Chondrocyte (in vitro differentiated cells): ENCODE measurements around the gene MYCBPAP. TPM values are rescaled to one million over a fixed set of nuclear protein-coding genes. Genes with fewer than 3 reads are reported as not detected.

Experiments used
- DNase-seq: peaks from one replicate; pipeline ENCODE4 v3.0.0; 2021; ENCODE audit warnings: mixed read lengths, low spot score
- H3K27ac Mint-ChIP-seq: one replicate; pipeline ENCODE4 v1.8.0; 2021; ENCODE audit warnings: mild to moderate bottlenecking, moderate library complexity, mixed read lengths; ENCODE audit not compliant: unreplicated experiment
- H3K27me3 Mint-ChIP-seq: 2 replicates; pipeline ENCODE4 v1.8.0; 2021; ENCODE audit warnings: low read depth, mixed read lengths
- H3K36me3 Mint-ChIP-seq: 2 replicates; pipeline ENCODE4 v1.8.0; 2021; ENCODE audit warnings: low read depth, mixed read lengths
- H3K4me1 Mint-ChIP-seq: 2 replicates; pipeline ENCODE4 v1.8.0; 2021; ENCODE audit warnings: low read depth, mild to moderate bottlenecking, mixed read lengths
- H3K4me3 Mint-ChIP-seq: one replicate; pipeline ENCODE4 v1.8.0; 2021; ENCODE audit warnings: mild to moderate bottlenecking, moderate library complexity, mixed read lengths; ENCODE audit not compliant: unreplicated experiment
- H3K9me3 Mint-ChIP-seq: 2 replicates; pipeline ENCODE4 v1.8.0; 2021; ENCODE audit warnings: low read depth, mixed read lengths
- total RNA-seq: library from RNA; stranded (reverse); gene quantifications from 3 replicates; pipeline ENCODE4 v1.2.1, GENCODE V29; 2021
- TF ChIP-seq, protein P1 (sequence below): fragments of 200-600 bp; sonication (generic); IDR thresholded peaks from 2 replicates; pipeline ENCODE4 v1.5.0; 2021; ENCODE audit warnings: antibody characterized with exemption, mild to moderate bottlenecking, moderate library complexity

The MYCBPAP gene
- total RNA-seq, 1 donor from 2014 or later: 0.99 TPM

- no peak for DNase-seq
- no peak overlapping the region for H3K27ac Mint-ChIP-seq
- peaks cover 9% of the 10 kb centered on the region for H3K36me3 Mint-ChIP-seq
- H3K4me3 Mint-ChIP-seq: no peak overlapping the region
- no peaks in the 10 kb centered on the region for H3K9me3 Mint-ChIP-seq
- TF ChIP-seq, protein P1, sequence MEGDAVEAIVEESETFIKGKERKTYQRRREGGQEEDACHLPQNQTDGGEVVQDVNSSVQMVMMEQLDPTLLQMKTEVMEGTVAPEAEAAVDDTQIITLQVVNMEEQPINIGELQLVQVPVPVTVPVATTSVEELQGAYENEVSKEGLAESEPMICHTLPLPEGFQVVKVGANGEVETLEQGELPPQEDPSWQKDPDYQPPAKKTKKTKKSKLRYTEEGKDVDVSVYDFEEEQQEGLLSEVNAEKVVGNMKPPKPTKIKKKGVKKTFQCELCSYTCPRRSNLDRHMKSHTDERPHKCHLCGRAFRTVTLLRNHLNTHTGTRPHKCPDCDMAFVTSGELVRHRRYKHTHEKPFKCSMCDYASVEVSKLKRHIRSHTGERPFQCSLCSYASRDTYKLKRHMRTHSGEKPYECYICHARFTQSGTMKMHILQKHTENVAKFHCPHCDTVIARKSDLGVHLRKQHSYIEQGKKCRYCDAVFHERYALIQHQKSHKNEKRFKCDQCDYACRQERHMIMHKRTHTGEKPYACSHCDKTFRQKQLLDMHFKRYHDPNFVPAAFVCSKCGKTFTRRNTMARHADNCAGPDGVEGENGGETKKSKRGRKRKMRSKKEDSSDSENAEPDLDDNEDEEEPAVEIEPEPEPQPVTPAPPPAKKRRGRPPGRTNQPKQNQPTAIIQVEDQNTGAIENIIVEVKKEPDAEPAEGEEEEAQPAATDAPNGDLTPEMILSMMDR: no peak
- peaks cover 24% of the 10 kb centered on the region for H3K27me3 Mint-ChIP-seq
- peaks cover 14% of the 10 kb centered on the region for H3K4me1 Mint-ChIP-seq
Measured at GRCh38 chr17:50558091-50558490, 49.9 kb downstream of the MYCBPAP start.

DNA sequence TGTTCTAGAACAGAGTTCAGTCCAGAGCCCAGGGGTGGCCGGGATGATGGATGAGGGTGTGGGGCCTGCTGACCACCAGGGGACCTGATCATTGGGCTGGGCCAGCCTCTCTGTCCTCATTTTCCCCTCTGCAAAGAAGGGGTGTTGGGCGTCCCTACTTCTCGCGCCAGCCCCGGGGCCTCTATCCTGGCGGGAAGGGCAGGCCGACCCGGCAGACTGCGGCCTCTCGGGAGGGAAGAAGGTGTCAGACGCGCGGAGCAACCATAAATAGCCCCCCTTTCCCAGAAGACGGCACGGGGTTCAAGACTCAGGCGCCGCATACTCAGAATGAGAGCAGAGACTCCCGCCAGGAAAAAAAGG is 50.3 kb downstream of the MYCBPAP start:
- peaks cover 28% of the 10 kb centered on the region for H3K27me3 Mint-ChIP-seq

GRCh38 chr17:50558941-50559614 is 50.8 kb downstream of the MYCBPAP start:
- Mint-ChIP-seq H3K9me3 (no peaks in the 10 kb centered on the region), H3K27ac (no peak overlapping the region), H3K4me1 (peaks cover 14% of the 10 kb centered on the region), H3K36me3 (peaks cover 9% of the 10 kb centered on the region), H3K4me3 (no peak overlapping the region), H3K27me3 (peaks cover 28% of the 10 kb centered on the region)
- no peak for DNase-seq
- TF ChIP-seq, protein P1: no peak

More for the DNA sequence above, 50.3 kb downstream of the MYCBPAP start:
- Mint-ChIP-seq H3K9me3 (no peaks in the 10 kb centered on the region), H3K4me1 (peaks cover 14% of the 10 kb centered on the region), H3K36me3 (peaks cover 9% of the 10 kb centered on the region), H3K4me3 (no peak overlapping the region), H3K27ac (no peak overlapping the region)
- TF ChIP-seq, protein P1: peak; percentile 15
- DNase-seq: no peak

- Mint-ChIP-seq H3K9me3 (no peaks in the 10 kb centered on the region), H3K4me1 (peaks cover 17% of the 10 kb centered on the region), H3K36me3 (peaks cover 7% of the 10 kb centered on the region), H3K4me3 (peak overlapping the region; percentile 68), H3K27me3 (peaks cover 29% of the 10 kb centered on the region), H3K27ac (no peak overlapping the region)
- DNase-seq: no peak
- TF ChIP-seq, protein P1: no peak
Measured at GRCh38 chr17:50559674-50560184, 51.5 kb downstream of the MYCBPAP start.

DNA sequence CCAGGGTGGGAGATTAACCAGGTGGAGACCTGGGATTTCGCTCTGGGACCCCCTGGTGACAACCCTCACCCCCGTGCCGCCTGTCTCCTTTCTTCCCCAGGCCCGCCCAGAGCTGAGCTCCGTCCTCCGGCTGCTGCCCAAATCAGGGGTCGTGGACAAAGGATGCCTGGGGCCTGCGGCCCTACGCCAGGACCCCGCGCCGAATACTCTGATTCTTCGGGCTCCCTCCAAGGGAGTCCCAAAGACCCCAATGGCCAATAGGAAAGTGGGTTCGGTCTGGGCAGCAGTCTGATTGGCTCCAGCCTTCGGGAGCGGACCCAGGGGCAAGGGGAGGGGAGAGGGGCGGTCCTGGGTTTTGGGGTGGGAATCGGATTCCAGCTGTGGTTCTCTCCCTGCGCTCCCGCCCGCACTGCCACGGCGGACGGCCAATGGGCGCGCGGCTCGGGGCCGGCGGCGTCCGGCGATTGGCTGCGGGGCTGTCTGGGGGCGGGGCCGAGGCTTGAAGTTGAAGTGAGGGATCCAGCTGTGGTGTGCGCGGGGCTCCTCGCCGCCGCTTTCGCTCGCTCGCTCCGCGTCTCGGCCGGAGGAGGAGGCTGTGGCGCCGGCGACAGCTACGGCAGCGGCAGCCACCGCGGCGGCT is 52.1 kb downstream of the MYCBPAP start, which contains the start of gene CACNA1G:
Gene CACNA1G (plus strand): TSS at position 531 of the 640 bp plus-strand sequence. CDS start 745 bp downstream, outside the sequence.
- no peaks in the 10 kb centered on the region for H3K9me3 Mint-ChIP-seq
- peak within 1 kb of the TSS; percentile 68 for H3K4me3 Mint-ChIP-seq
- peaks cover 2% of the 10 kb centered on the region for H3K36me3 Mint-ChIP-seq
- H3K27ac Mint-ChIP-seq: no peak within 1 kb of the TSS
- TF ChIP-seq, protein P1: peak; percentile 10
- peaks cover 19% of the 10 kb centered on the region for H3K4me1 Mint-ChIP-seq
- DNase-seq: no peak
- H3K27me3 Mint-ChIP-seq: peaks cover 33% of the 10 kb centered on the region
